Cardiac fibroblast (primary cell): ENCODE measurements around the gene ELP1.
"Not testable (repeated sequence)": the region's sequence is repeated elsewhere in the genome, so short reads cannot be mapped to it uniquely, and the experiment has no call there.

Source experiments
- DNase-seq, 2 donors: peaks; one replicate each; pipeline versions ENCODE4 v3.0.0 to v3.0.0-alpha.2; 2010; ENCODE audit warnings: low read depth in 2 of 2
- H3K4me3 ChIP-seq, 2 donors: replicated peaks in 1 of 2; 1 replicate in 1 of 2; 2 replicates in 1 of 2; pipeline ENCODE4 v1.5.1; 2011; ENCODE audit warnings: low read depth in 2 of 2, low read length in 2 of 2, mild to moderate bottlenecking in 2 of 2, moderate library complexity in 1 of 2
- TF ChIP-seq, protein P1 (sequence below): IDR thresholded peaks from one replicate; pipeline ENCODE4 v1.5.1; 2011; ENCODE audit warnings: low read depth, mild to moderate bottlenecking, low read length, inconsistent platforms

Gene ELP1, protein sequence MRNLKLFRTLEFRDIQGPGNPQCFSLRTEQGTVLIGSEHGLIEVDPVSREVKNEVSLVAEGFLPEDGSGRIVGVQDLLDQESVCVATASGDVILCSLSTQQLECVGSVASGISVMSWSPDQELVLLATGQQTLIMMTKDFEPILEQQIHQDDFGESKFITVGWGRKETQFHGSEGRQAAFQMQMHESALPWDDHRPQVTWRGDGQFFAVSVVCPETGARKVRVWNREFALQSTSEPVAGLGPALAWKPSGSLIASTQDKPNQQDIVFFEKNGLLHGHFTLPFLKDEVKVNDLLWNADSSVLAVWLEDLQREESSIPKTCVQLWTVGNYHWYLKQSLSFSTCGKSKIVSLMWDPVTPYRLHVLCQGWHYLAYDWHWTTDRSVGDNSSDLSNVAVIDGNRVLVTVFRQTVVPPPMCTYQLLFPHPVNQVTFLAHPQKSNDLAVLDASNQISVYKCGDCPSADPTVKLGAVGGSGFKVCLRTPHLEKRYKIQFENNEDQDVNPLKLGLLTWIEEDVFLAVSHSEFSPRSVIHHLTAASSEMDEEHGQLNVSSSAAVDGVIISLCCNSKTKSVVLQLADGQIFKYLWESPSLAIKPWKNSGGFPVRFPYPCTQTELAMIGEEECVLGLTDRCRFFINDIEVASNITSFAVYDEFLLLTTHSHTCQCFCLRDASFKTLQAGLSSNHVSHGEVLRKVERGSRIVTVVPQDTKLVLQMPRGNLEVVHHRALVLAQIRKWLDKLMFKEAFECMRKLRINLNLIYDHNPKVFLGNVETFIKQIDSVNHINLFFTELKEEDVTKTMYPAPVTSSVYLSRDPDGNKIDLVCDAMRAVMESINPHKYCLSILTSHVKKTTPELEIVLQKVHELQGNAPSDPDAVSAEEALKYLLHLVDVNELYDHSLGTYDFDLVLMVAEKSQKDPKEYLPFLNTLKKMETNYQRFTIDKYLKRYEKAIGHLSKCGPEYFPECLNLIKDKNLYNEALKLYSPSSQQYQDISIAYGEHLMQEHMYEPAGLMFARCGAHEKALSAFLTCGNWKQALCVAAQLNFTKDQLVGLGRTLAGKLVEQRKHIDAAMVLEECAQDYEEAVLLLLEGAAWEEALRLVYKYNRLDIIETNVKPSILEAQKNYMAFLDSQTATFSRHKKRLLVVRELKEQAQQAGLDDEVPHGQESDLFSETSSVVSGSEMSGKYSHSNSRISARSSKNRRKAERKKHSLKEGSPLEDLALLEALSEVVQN (N-terminal part only)

DNA sequence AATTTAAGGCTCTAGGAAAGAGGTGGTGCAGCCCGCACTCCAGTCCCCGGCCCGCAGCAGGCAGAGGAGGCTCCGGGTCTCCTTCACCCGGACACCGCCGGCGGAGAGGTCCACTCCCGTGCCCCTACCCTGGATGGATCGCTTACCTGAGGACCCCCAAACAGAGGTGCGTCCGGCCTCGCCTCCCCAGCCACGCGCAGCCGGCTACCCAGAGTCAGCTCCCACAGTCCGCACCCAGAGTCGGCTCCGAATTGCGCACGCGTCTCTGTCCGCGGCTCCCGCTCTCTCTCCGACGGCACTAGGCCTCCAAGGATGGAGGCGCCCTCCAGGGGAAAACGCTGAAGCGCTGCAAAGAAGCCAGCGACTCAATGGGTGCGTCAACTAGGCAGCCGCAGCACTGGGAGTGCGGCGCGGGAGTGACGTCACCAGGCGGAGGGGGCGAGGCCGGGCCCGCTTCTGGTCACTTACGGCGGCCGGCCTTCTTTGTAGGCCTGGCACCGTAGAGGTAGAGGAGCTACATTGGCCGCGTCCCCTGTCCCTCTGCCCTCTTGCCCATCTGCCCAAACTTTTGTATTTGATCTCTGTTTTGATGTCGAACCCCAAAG, at the start of gene ELP1:
TSS of gene ELP1 (minus strand) at position 407 of the 605 bp plus-strand sequence. CDS start 2,978 bp downstream, outside the sequence.
- peak within 1 kb of the TSS; percentile 77 to 96 for H3K4me3 ChIP-seq
- peak; percentile 95 for DNase-seq
- TF ChIP-seq, protein P1, sequence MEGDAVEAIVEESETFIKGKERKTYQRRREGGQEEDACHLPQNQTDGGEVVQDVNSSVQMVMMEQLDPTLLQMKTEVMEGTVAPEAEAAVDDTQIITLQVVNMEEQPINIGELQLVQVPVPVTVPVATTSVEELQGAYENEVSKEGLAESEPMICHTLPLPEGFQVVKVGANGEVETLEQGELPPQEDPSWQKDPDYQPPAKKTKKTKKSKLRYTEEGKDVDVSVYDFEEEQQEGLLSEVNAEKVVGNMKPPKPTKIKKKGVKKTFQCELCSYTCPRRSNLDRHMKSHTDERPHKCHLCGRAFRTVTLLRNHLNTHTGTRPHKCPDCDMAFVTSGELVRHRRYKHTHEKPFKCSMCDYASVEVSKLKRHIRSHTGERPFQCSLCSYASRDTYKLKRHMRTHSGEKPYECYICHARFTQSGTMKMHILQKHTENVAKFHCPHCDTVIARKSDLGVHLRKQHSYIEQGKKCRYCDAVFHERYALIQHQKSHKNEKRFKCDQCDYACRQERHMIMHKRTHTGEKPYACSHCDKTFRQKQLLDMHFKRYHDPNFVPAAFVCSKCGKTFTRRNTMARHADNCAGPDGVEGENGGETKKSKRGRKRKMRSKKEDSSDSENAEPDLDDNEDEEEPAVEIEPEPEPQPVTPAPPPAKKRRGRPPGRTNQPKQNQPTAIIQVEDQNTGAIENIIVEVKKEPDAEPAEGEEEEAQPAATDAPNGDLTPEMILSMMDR = peak; percentile 39

DNA sequence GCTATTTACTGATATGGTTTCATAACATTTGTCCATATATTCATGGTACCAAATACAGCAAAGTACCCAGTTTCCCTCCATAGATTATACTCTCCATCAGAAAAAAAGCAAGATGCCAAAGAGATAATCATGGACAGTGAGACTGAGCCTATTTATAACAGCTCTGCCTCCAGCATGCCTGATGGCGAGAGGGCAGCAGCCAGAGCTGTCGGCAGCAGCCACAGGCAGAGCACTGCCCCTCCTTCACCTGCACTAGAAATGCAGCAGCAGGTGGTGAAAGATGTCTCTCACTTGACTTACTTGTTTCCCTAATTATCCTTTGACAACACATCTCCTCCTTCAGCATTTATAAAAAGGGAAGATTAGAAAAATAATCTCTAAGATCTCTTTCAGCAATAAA, 47.0 kb upstream of the ELP1 start:
- no peak for DNase-seq
- H3K4me3 ChIP-seq = no peak overlapping the region
- TF ChIP-seq, protein P1 = no peak

DNA sequence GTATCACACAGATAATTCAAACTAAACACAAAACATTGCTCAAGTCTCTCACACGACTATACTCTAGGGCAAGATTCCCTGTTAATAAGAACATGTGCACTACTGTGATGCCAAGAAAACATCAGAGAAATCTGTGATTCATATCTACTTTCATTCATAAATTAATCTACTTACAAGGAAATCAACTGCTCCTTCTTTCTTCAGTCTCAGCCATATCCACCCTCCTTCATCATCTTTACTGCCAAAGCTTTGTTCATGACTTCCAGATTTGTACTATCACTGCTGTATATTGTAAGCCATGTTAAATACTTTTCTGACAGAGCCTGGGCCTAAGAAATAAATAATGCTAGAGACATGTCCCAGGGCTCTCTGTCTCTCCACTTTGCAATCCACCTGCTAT, 44.3 kb upstream of the ELP1 start:
- DNase-seq = peak in 1 of 2 donors; percentile 7
- TF ChIP-seq, protein P1 = no peak
- no peak overlapping the region for H3K4me3 ChIP-seq

DNA sequence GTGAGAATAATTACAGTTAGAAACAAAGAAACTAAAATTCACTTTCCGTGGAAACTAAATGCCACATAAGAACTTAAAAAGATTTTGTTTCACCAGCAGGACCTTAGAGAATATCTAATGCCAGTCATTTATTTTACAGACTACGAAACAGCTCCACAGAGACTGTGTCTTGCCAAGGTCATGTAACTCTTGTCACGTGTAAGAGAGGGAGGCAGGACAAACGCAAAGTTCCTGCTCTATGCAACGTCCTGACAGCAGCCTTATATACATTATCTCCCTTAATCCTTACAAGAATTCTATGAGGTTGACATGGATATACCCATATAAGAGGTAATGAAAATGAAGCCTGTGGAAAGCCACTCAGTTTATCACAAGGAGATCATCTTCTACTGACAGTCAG, 40.0 kb upstream of the ELP1 start:
- TF ChIP-seq, protein P1 = no peak
- no peak overlapping the region for H3K4me3 ChIP-seq
- DNase-seq = no peak

DNA sequence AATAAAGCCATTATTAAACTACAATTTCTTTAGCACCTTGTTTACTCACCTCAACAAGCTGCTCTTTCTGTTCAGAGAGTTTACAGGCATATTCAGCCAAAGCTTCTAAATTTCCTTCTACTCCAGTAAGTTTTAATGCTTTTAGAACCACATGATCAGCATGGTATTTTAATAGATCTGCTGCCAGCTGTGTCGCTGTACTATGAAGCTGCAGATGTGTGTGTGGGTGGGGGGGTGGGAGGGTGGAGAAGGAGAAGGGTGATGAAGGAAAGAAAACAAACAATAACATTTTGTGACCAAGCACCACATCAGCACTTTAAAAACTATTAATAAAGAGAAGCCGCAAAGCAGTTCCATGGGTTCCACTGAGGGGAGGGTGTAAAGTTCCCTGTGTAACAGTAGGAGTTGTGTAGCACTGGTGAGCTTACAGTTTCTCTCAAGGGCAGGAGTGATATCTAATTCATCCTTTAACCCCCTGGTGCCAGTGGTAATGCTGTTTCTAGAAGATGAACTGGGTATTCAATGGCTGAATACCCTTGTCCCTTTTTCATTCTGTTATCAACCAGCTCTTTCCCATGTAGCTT, 38.8 kb upstream of the ELP1 start:
- TF ChIP-seq, protein P1 = no peak
- peak; percentile 9 to 30 for DNase-seq
- no peak overlapping the region for H3K4me3 ChIP-seq

DNA sequence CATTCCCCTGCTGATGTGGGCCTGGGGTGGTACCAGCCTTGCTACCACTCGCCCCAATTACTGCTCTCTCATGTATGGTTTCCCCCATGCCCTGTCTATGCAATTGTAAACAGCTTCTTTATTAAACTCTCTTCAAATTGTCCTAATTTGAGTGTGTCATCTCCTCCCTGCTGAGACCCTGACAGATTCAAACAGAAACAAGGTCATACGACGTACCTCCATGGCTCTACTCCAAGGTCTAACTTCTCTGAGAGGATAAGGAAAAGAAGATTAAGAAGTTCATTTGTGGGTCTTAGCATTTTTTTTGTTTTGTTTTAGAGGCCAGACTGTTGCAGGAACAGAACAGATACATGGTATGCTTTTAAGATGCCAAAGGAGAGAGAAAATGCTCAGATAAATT, 38.3 kb upstream of the ELP1 start:
- TF ChIP-seq, protein P1 = no peak

DNA sequence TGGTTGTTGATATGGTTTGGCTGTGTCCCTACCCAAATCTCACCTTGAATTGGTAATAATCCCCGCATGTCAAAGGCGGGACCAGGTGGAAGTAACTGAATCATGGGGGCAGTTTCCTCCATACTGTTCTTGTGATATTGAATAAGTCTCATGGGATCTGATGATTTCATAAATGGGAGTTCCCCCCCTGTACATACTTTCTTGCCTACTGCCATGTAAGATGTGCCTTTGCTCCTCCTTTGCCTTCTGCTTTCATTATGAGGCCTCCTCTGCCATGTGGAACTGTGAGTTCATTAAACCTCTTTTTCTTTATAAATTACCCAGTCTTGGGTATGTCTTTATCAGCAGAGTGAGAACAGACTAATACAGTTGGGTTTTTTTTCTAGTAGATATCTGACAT, 37.5 kb upstream of the ELP1 start:
- H3K4me3 ChIP-seq = not testable (repeated sequence)
- DNase-seq = peak in 1 of 2 donors; percentile 15

More for the DNA sequence above, 38.3 kb upstream of the ELP1 start:
- no peak for DNase-seq
- no peak overlapping the region for H3K4me3 ChIP-seq
